ENCODE data around the gene MUC15.

MUC15 gene

GRCh38 chr11:26571861-26572654, at the start of gene MUC15:
MUC15 (minus strand) TSS chr11:26572263; CDS start chr11:26567094, 5,169 bp downstream.
- DNase-seq: no peak

- DNase-seq: no peak
Measured at GRCh38 chr11:26621132-26621531, 49.1 kb upstream of the MUC15 start.

GRCh38 chr11:26620282-26621045, 48.4 kb upstream of the MUC15 start:
- DNase-seq: no peak

DNA sequence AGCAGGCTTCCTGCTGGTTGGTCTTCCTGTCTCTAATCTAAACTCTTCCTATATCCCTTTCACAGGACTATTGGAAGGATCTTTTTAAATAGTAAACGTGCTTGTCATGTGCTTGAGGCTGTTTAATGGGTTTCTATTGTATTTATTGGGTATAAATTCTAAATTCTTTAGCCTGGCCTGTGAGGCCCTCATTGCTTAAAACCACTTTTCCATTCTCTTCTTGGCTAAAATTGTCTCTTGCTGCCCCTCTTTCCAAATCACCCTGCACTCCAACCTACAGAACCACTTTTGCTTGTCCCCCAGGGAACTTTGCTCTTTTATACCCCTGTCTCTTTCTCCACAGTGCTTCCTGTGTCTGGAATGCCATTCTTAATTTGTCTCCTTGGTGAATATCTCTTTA, 46.4 kb upstream of the MUC15 start:
- DNase-seq: no peak

GRCh38 chr11:26613759-26614158, 41.7 kb upstream of the MUC15 start:
- no peak for DNase-seq

DNA sequence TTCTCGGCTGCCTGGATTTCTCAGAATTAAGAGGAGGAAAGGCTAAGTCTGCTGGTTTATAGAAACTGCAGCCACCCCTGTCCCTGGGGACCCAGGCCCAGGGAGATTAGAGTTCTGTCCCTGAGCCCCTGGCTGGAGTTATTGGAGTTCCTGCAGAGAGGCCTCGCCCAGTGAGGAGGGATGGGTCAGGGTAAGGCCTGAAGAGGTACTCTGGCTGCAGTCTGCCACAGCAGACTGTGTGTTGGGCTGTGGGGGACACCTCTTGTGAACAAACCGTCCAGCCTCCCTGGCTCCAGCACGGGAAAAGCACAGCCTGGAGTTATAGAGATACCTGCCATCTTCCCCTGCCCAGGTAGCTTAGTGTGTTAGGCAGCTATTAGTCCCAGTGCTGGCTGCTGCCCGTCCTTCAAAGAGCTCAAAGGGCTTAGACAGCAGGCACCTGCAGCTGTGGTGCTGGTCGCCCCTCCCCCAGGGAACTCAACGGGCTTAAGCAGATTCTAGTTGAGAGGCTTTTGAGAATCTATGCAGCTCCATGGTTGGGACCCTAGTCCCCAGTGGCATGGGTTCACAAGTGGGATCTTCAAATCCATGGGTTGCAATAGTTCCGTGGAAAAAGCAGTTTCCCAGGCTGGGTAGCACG, 36.6 kb upstream of the MUC15 start:
- no peak for DNase-seq

DNA sequence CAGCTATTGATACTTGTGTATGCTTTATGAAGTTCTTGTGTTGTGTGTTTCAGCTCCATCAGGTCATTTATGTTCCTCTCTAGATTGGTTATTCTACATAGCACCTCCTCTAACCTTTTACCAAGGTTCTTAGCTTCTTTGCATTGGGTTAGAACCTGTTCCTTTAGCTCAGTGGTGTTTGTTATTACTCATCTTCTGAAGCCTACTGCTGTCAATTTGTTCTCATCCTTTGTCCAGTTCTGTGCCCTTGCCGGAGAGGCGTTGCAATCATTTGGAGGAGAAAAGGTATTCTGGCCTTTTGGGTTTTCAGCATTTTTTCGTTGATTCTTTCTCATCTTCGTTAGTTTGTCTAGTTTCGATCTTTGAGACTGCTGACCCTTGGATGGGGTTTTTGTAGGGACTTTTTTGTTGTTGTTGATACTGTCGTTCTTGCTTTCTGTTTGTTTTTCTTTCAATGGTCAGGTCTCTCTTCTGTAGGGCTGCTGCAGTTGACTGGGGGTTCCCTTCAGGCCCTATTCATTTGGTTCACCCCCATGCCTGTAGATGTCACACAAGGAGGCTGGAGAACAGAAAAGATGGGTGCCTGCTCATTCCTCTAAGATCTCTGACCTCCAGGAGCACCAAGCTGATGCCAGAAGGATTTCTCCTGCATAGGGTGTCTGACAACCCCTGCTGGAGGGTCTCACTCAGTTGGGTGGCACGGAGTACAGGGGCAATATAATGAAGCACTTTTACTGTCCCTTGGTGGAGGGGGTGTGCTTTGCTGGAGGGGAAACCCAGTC, 35.9 kb upstream of the MUC15 start:
- no peak for DNase-seq

GRCh38 chr11:26599876-26600434, 27.9 kb upstream of the MUC15 start:
- no peak for DNase-seq

- peak; percentile 35 for DNase-seq
Measured at GRCh38 chr11:26599425-26599824, 27.4 kb upstream of the MUC15 start.

DNA sequence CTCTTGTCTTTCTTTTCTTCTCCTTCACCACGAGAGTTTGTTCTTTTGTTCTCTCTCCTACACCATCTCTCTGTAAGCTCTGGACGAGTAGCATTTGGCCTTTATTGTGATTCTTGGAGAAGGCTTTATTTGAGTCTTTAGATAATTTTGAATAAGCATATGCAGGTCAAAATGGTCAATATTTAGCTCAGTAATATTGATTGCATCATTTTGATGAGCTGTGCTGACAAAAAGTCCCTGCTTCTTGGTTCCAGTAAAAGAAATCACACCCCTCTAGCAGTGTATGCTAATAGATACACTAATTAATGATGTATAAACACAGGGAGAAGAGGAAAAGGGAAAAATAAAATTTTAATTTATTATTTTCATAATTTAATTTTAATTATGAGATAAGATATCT, 25.8 kb upstream of the MUC15 start:
- DNase-seq: no peak

DNA sequence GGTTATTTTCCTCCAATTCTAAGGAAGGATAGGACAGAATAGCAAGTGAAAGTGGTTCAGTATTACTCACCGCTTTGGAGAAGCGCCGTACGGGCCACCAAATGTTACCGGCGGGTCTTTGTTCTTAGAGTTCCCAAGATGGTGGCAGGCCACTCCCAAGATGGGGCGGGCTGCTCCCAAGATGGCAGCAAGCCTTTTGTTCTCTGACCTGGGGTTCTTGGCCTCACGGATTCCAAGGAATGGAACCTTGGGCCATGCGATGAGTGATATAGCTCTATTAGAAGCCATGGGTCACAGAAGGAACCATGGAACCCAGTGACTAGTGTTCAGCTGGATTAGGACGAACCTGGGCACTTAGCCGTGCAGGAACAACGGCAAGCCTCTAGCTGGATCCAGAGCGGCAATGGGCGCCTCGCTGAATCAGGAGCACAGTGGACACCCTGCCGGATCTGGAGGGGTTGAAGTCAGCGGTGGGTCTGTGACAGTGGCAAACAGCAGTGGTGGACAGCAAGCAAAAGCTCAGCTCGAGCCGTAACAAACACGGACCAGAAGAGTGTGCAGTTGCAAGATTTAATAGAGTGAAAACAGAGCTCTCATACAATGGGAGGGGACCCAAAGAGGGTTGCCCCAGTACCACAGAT, 25.1 kb upstream of the MUC15 start:
- DNase-seq: peak; percentile 53

GRCh38 chr11:26595207-26595865, 23.3 kb upstream of the MUC15 start:
- DNase-seq: peak; percentile 22

- DNase-seq: no peak
Measured at GRCh38 chr11:26593691-26594090, 21.6 kb upstream of the MUC15 start.

DNA sequence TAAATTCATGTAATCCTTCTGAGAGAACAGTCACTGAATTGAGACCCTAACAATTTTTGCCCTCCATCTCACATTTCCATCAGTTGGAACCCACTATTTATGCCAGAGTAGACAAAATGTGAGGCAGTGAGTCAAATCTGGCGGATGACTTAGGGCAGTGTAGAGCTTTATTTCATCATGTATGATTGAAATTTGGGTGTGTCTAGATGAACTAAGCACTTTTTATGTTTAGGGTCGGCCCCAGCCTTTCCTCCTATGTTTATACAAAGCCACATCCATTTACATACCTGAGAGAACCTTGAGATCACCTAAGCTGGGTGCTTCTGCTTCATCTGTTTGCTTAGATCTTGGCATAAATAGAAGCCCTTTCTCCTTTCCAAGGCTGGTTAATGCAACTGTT, 15.0 kb upstream of the MUC15 start:
- no peak for DNase-seq

DNA sequence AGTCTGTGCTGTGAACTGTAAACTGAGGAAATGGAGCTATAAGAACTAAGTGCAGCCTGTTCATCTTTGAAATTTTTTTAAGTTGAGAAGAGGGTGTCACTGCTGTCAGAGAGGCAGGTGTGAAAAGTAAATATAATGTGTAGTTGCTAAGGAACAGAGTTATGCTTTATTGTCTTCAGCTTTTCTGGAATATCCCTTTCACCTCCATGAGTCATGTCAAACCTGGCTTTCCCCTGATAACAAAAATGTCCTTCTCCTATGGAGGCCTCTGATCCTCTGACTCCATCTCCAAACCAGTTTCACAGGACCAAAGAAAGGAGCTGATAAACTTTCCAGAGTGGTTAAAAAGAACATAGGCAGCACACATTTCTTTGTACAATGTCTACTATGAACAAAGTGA, 12.8 kb upstream of the MUC15 start:
- peak; percentile 5 for DNase-seq

GRCh38 chr11:26583550-26583949, 11.5 kb upstream of the MUC15 start:
- peak; percentile 24 for DNase-seq

DNA sequence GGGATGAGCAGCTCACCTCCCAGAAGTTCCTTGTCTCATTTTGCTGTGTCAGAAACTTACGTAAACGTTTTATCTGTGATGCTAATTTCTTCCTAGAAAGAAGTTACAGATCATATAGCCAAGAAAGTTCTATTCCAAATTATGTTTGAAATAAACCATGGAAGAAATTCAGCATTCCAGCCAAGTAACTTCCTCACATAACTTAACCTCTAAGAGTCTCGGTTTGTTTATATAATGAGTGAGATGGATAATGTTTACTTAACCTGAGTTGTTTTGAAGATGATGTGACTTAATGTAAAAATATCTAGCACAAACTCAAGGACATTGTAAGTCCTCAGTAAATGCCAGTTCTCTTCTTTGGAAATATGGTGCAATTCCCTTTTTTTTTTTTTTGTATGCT, 8.9 kb upstream of the MUC15 start:
- no peak for DNase-seq

- DNase-seq: no peak
Measured at GRCh38 chr11:26579683-26580082, 7.6 kb upstream of the MUC15 start.

DNA sequence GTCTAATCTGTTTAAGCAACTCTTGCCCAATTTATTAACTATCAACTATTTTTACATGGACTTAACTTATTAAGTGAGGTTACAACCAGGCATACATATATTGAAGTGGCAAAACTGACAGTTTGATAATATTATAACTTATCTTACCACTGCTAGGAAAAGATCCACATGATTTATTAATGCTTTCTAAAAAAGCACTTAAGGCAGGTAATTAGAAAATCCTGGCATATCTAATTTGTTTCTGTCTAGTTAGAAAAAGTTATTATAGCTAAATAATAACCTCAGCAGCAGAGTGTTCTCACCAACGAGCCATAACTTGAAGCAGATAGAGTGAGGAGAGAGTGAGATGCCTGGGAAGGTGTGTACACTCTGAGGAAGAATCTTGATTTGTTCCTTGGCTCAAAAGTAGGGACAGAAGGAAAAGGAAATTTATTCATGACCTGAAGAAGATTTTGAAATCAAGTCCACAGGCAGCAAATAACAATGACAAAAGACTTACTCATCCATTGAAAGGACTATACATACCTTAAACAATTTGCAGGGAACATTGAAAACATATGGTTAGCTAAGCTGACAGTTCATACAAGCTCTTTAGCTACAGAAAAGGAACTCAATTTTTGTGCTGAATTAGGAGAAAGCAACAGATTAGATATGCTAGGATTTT, 7.1 kb upstream of the MUC15 start:
- no peak for DNase-seq

DNA sequence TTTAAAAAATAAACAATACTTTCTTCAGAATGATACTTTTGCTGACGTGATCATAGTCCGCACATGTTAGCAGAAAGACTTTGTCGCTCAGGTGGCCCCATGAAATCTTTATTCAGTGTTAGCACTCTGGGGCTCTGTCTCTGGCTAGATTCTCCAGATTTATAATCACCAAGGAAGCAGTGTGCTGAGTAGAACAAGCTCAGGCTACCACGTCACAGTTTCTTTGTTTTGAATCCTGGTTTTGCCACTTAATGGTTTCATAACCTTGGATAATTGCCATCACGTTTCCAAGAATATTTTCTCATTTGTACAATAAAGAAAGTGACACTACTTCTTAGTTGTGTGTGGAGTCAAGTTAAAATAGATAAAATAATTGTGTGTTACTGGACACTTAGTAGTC, 3.9 kb upstream of the MUC15 start:
- no peak for DNase-seq

DNA sequence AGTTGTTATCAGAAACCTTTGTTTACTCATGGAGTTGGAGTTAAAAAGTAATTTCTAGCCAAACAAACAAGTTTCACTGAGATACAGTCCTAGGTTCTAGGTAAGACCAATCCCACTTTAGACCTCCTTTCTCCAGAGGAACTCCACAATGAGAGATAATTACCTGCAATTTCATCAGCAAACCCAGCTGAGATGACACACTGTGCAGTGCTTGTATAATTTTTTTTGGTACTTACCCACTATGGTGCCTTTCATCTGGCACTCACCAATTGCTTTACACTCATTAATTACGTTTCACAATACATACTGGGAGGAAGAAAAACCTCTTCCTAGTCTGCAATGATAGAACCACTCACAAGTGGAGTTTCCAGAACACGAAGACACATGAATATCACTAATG, 1.8 kb upstream of the MUC15 start:
- no peak for DNase-seq

All from NCI-H510A treated with DMSO at 0.1 percent for 48 hours (cell line).